Ascending aorta (tissue), 2 donors: ENCODE results near the gene SRP14. TPM values are rescaled to one million over a fixed set of nuclear protein-coding genes. Genes with fewer than 3 reads are reported as not detected.
A peak's percentile ranks its signal among the peaks of the same experiment; 100 is the strongest.

Source experiments
- DNase-seq, 2 donors: peaks; one replicate each; pipeline ENCODE4 v3.0.0-alpha.2; 2019; ENCODE audit warnings: low spot score in 2 of 2
- H3K27ac ChIP-seq, 2 donors: fragments of 200-600 bp; sonication (generic); one replicate each; pipeline ENCODE4 v1.5.1; 2016 to 2017; ENCODE audit warnings: mild to moderate bottlenecking in 1 of 2
- H3K27me3 ChIP-seq: fragments of 200-600 bp; sonication (generic); one replicate; pipeline ENCODE4 v1.5.1; 2017
- H3K36me3 ChIP-seq, 2 donors: fragments of 200-600 bp; sonication (generic); one replicate each; pipeline ENCODE4 v1.5.1; 2016
- H3K4me1 ChIP-seq, 2 donors: fragments of 200-600 bp; sonication (generic); one replicate each; pipeline ENCODE4 v1.5.1; 2016 to 2017; ENCODE audit warnings: mild to moderate bottlenecking in 1 of 2
- H3K4me3 ChIP-seq, 2 donors: fragments of 200-600 bp; sonication (generic); one replicate each; pipeline ENCODE4 v1.5.1; 2016 to 2017; ENCODE audit warnings: mild to moderate bottlenecking in 1 of 2
- H3K9me3 ChIP-seq, 2 donors: fragments of 200-600 bp; sonication (generic); one replicate each; pipeline ENCODE4 v1.5.1; 2016
- intact Hi-C: fragments of 100-400 bp; cut with DNase I; formaldehyde crosslinking; loops from one replicate; pipeline ENCODE4 v1.15.1; 2023
- total RNA-seq: library from RNA; depleted of rRNA; stranded (reverse); fragments of >200 nt; gene quantifications from one replicate; pipeline ENCODE4 v1.1.0, GENCODE V29; 2016
- TF ChIP-seq, protein P1 (sequence below), 3 experiments: fragments of 200-600 bp in 2 of 3; fragments of 450-650 bp in 1 of 3; sonication (generic) in 2 of 3; IDR thresholded peaks; one replicate each; pipeline ENCODE4 v1.5.1; 2016 to 2019; ENCODE audit warnings: antibody characterized with exemption in 3 of 3, mild to moderate bottlenecking in 1 of 3, moderate library complexity in 1 of 3

SRP14 gene
- total RNA-seq, 1 donor from 2014 or later = 365 TPM

DNA sequence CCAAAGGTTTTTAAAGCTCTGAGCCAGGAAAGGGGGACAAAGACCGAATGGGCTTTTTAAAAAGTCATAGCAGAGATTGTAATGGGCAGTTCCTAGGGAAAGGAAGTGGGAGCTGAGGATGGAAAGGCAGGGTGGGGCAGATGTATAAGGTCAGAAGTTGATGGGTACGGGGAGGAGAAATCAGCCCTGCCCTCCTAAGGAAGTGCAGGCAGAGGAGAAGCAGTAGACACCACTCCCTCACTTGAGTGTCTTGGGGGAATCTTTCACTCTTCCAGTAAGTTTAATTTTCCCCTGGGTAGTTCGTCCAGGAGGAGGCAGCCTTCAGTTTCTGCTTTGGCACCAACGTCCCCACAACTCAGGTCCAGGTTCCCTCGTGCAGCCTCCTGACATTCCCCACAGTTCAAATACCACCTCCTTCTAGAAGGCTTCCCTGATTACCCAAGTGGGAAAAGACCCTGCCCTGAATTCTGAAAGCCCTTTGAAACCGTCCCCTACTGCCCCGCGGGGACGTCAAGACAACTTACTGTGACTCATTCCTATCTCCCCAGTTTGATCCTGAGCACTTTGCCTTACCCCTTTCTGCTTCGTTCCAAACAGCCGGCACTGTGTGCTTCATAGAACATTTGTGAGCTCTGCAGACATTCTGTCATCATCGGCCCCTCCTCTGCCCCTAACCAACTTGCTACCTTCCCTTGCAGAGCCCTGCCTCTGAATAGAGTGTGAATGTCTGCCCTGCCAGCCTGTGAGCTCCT lies 14.3 kb upstream of the SRP14 start:
- H3K4me1 ChIP-seq = peaks cover 0 to 9% of the 10 kb centered on the region in 2 donors
- DNase-seq = peak in 1 of 2 donors; percentile 30
- H3K4me3 ChIP-seq = no peak overlapping the region
- intact Hi-C loops = no loop called here
- H3K27me3 ChIP-seq = no peaks in the 10 kb centered on the region
- H3K27ac ChIP-seq = no peak overlapping the region
- H3K9me3 ChIP-seq = no peaks in the 10 kb centered on the region
- H3K36me3 ChIP-seq = no peaks in the 10 kb centered on the region
- TF ChIP-seq, protein P1, sequence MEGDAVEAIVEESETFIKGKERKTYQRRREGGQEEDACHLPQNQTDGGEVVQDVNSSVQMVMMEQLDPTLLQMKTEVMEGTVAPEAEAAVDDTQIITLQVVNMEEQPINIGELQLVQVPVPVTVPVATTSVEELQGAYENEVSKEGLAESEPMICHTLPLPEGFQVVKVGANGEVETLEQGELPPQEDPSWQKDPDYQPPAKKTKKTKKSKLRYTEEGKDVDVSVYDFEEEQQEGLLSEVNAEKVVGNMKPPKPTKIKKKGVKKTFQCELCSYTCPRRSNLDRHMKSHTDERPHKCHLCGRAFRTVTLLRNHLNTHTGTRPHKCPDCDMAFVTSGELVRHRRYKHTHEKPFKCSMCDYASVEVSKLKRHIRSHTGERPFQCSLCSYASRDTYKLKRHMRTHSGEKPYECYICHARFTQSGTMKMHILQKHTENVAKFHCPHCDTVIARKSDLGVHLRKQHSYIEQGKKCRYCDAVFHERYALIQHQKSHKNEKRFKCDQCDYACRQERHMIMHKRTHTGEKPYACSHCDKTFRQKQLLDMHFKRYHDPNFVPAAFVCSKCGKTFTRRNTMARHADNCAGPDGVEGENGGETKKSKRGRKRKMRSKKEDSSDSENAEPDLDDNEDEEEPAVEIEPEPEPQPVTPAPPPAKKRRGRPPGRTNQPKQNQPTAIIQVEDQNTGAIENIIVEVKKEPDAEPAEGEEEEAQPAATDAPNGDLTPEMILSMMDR (IDR thresholded peaks at IDR 0.05) = no peak

DNA sequence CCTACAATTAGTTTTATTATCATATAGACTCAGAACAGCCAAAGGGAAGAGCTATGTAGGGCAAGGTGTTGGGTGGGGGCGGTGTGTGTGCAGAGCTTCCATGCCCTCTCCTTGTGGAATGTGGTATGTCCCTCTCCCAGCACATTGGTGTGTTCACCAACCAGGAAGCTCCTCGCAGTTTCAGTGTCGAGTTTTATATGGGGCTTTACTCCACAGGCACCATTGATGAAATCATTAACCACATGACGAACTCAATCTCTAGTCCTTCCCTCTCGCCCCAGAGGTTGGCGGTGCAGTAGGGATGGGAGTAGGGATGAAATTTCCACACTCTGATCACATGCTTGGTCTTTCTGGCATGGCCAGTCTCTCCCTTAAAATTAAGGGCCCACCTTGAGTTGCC lies 13.6 kb upstream of the SRP14 start:
- intact Hi-C loops = no loop called here
- Histone ChIP-seq H3K27me3 (no peaks in the 10 kb centered on the region), H3K27ac (no peak overlapping the region), H3K4me1 (peaks cover 0 to 9% of the 10 kb centered on the region in 2 donors), H3K4me3 (no peak overlapping the region), H3K9me3 (no peaks in the 10 kb centered on the region), H3K36me3 (no peaks in the 10 kb centered on the region)
- peak in 1 of 2 donors; percentile 30 for DNase-seq
- TF ChIP-seq, protein P1 (IDR thresholded peaks at IDR 0.05) = no peak

DNA sequence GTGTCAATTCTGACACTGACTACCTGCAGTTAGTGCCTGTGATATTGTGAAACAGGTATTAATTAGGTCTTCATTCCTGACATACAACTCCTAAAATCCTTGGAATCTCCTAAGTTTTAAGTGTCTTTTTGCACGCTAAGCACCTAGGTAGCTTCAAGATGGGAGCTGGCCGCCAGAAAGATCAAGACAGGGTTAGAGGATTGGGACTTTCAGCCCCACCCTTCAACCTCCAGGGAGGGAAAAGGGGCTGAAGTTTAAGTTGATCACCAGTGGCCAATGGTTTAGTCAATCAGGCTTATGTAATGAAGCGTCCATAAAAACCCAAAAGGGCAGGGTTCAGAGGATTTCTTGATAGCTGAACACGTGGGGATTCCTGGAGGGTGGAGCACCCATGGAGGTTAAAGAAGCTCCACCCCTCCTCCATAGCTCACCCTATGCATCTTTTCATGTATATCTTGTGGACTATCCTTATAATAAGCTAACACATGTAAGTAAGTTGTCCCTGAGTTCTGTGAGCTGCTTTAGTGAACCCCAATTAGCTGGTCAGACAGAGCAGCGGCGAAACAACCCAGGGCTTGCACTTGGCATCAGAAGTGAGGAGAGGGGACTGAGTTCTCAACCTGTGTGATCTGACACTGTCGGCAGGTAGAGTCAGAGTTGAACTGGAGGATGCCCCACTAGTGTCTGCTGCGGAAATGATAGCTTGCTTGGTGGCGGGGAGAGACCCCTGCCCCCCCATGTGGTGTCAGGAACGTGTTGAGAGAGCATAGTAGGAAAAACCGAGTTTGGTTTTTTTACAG lies 12.8 kb upstream of the SRP14 start:
- Histone ChIP-seq H3K27me3 (no peaks in the 10 kb centered on the region), H3K4me1 (peaks cover 0 to 10% of the 10 kb centered on the region in 2 donors), H3K4me3 (no peak overlapping the region), H3K36me3 (no peaks in the 10 kb centered on the region), H3K9me3 (no peaks in the 10 kb centered on the region), H3K27ac (no peak overlapping the region)
- no peak for DNase-seq
- TF ChIP-seq, protein P1 (IDR thresholded peaks at IDR 0.05) = no peak
- intact Hi-C loops = no loop called here

DNA sequence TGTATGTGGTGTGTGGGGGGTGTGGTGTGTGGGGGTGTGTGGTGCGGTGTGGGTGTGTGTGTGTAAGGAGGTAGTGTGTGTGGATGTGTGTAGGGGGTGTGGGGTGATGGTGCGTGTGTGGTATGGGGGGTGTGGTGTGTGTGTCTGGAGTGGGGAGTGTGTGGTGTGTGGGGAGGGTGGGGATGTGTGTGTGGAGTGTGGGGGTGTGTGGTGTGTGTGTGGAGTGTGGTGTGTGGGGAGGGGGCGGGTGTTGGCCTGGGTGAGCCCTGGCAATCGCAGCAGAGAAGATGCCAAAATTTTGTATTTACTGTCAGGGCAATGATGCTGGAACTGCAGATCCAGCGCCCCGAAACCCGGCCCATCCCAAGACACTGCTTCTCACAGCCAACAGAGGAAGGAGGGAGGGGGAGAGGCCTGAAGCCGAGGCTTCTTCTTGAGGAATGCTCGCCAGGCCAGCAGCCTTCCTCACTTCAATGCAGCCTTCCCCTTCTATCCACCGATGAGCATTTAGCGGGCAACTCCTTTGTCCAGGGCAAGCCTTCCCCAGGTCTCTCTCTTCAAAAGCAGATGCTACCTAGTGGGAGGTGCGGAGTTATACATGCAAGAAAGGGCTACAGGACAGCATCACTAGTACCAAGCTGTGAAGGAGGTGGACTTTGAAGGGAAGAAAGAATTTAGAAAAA lies 11.9 kb upstream of the SRP14 start:
- H3K4me1 ChIP-seq = peaks cover 0 to 11% of the 10 kb centered on the region in 2 donors
- no peaks in the 10 kb centered on the region for H3K9me3 ChIP-seq
- peak in 1 of 2 donors; percentile 58 for DNase-seq
- no peaks in the 10 kb centered on the region for H3K27me3 ChIP-seq
- H3K36me3 ChIP-seq = no peaks in the 10 kb centered on the region
- TF ChIP-seq, protein P1 (IDR thresholded peaks at IDR 0.05) = no peak
- H3K4me3 ChIP-seq = no peak overlapping the region
- intact Hi-C loops = no loop called here
- no peak overlapping the region for H3K27ac ChIP-seq

DNA sequence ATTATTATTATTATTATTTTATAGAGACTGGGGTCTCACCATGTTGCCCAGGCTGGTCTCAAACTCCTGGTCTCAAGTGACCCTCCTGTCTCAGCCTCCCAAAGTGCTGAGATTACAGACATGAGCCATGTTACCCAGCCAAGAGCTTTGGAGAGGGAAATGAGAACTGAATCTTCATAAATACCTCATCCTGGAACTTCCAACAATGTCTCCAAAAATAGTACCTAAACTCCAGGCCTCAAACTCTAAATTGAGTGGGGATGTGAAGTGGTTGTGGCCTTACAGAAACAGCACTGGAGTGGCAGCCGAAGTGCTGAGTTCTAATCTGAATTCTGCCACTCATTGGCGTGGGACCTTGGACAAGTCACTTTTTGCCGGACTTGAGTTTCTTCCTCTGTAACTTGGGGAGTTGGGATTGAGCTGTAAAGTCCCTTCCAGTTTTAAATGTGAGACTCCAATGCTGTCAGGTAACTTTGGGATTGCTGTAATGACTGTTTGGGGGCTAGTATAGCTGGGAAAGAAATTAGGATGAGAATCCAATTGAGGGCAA lies 10.0 kb upstream of the SRP14 start:
- H3K27ac ChIP-seq = no peak overlapping the region
- DNase-seq = no peak
- peaks cover 0 to 10% of the 10 kb centered on the region in 2 donors for H3K4me1 ChIP-seq
- TF ChIP-seq, protein P1 (IDR thresholded peaks at IDR 0.05) = no peak
- no peak overlapping the region for H3K4me3 ChIP-seq
- H3K27me3 ChIP-seq = no peaks in the 10 kb centered on the region
- H3K9me3 ChIP-seq = no peaks in the 10 kb centered on the region
- H3K36me3 ChIP-seq = no peaks in the 10 kb centered on the region
- intact Hi-C loops = loop anchor here (5.0 kb wide), 1 partner anchor 168 kb away; no protein-coding TSS in a partner anchor
